ENCODE data around the gene MVB12A.

Gene MVB12A

GRCh38 chr19:17445526-17446165 is 25.8 kb downstream of the MVB12A start:
- Histone ChIP-seq H3K4me3 (ENCODE audit: low read length) (no peak overlapping the region), H3K27ac (ENCODE audit: low read length) (no peak overlapping the region), H3K4me1 (ENCODE audit: control insufficient read depth, insufficient read depth, low read length) (no peaks in the 10 kb centered on the region), H3K27me3 (ENCODE audit: control insufficient read depth, insufficient read depth, low read length) (peaks cover 5% of the 10 kb centered on the region; the same call in 1 of the 2 replicates), H3K36me3 (ENCODE audit: control insufficient read depth, insufficient read depth, low read length) (no peaks in the 10 kb centered on the region), H3K9me3 (ENCODE audit: control insufficient read depth, insufficient read depth, low read length) (no peaks in the 10 kb centered on the region)
- WGBS (ENCODE audit: insufficient coverage, insufficient read length): 100% methylated on average over 1 of the region's 1 CpG
- no peak for DNase-seq (ENCODE audit: low read depth, low spot score)

DNA sequence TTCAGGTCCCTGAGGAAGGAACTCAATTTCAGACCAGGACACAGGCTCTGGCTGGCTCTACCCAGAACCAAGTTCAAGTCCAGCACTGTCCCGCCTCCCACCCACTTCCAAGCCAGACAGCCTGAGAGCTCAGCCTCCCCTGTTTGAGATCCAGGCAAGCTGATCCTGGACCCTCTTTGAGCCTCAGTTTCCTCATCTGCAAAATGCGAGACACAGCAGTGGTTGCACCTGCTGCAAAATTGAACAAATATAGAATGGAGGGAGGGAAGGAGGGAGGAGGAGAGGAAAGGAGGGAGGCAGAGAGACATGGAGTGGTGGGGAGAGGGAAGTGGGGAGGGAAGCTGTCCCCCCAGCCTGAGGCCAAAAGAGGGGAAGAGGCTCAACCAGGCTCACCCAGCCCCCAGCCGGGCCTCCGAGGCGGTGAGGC is 27.9 kb downstream of the MVB12A start:
- Histone ChIP-seq H3K27ac (ENCODE audit: low read length) (no peak overlapping the region), H3K9me3 (ENCODE audit: control insufficient read depth, insufficient read depth, low read length) (no peaks in the 10 kb centered on the region), H3K4me1 (ENCODE audit: control insufficient read depth, insufficient read depth, low read length) (no peaks in the 10 kb centered on the region), H3K4me3 (ENCODE audit: low read length) (peak overlapping the region; percentile 60; the same call in 1 of the 2 replicates), H3K36me3 (ENCODE audit: control insufficient read depth, insufficient read depth, low read length) (no peaks in the 10 kb centered on the region), H3K27me3 (ENCODE audit: control insufficient read depth, insufficient read depth, low read length) (peaks cover 5% of the 10 kb centered on the region; the same call in 1 of the 2 replicates)
- WGBS (ENCODE audit: insufficient coverage, insufficient read length): no CpG with 5 or more reads among the region's 5 CpGs
- DNase-seq (ENCODE audit: low read depth, low spot score): no peak

- Histone ChIP-seq H3K27ac (ENCODE audit: low read length) (no peak within 1 kb of the TSS), H3K9me3 (ENCODE audit: control insufficient read depth, insufficient read depth, low read length) (no peaks in the 10 kb centered on the region), H3K27me3 (ENCODE audit: control insufficient read depth, insufficient read depth, low read length) (peaks cover 5% of the 10 kb centered on the region; the same call in 1 of the 2 replicates), H3K4me1 (ENCODE audit: control insufficient read depth, insufficient read depth, low read length) (no peaks in the 10 kb centered on the region), H3K4me3 (ENCODE audit: low read length) (peak within 1 kb of the TSS; percentile 60; the same call in 1 of the 2 replicates), H3K36me3 (ENCODE audit: control insufficient read depth, insufficient read depth, low read length) (no peaks in the 10 kb centered on the region)
- WGBS (ENCODE audit: insufficient coverage, insufficient read length): no CpG with 5 or more reads among the region's 81 CpGs
- DNase-seq (ENCODE audit: low read depth, low spot score): no peak
Measured at GRCh38 chr19:17448131-17448967, 28.5 kb downstream of the MVB12A start, which contains the start of gene TMEM221. TMEM221 (minus strand) TSS chr19:17448668; CDS start chr19:17448462, 206 bp downstream.

DNA sequence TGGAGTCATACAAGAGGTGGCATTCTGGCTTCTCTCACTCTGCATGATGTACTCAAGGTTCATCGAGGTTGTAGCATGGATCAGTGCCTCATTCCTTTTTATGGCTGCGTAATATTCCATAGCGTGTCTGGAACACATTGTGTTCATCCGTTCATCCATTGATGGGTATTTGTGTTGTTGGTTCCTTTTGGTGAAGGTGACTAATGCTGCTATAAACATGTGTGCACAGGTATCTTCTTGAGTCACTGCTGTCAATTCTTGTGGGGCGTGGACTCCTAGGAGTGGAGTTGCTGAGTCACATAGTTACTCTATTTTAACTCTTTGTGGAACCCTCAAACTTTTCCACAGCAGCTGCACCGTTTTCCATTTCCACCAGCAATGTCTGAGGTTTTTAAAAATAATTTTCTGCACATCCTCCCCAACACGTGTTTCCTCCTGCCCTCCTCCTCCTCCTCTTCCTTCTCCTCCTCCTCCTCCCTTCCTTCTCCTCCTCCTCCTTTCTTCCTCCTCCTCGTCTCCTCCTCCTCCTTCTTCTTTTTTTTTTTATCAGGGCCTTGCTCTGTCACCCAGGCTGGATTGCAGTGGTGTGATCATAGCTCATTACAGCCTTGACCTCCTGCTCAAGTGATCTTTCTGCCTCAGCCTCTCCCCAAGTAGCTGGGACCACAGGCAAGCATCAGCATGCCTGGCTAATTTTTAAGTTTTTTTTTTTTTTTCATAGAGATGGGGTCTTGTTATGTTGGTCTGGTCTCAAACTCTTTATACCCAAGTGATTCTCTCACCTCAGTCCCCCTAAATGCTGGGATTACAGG is 30.6 kb downstream of the MVB12A start:
- H3K4me1 ChIP-seq (ENCODE audit: control insufficient read depth, insufficient read depth, low read length): no peaks in the 10 kb centered on the region
- no peak for DNase-seq (ENCODE audit: low read depth, low spot score)

GRCh38 chr19:17451820-17452219 is 32.0 kb downstream of the MVB12A start:
- H3K4me1 ChIP-seq (ENCODE audit: control insufficient read depth, insufficient read depth, low read length): no peaks in the 10 kb centered on the region
- no peak overlapping the region for H3K27ac ChIP-seq (ENCODE audit: low read length)
- no CpG with 5 or more reads among the region's 4 CpGs for WGBS (ENCODE audit: insufficient coverage, insufficient read length)
- no peak overlapping the region for H3K4me3 ChIP-seq (ENCODE audit: low read length)
- H3K9me3 ChIP-seq (ENCODE audit: control insufficient read depth, insufficient read depth, low read length): no peaks in the 10 kb centered on the region
- H3K27me3 ChIP-seq (ENCODE audit: control insufficient read depth, insufficient read depth, low read length): peaks cover 12% of the 10 kb centered on the region; the same call in 1 of the 2 replicates
- no peaks in the 10 kb centered on the region for H3K36me3 ChIP-seq (ENCODE audit: control insufficient read depth, insufficient read depth, low read length)
- no peak for DNase-seq (ENCODE audit: low read depth, low spot score)

More for the DNA sequence above, 30.6 kb downstream of the MVB12A start:
- Histone ChIP-seq H3K27ac (ENCODE audit: low read length) (no peak overlapping the region), H3K4me3 (ENCODE audit: low read length) (no peak overlapping the region), H3K9me3 (ENCODE audit: control insufficient read depth, insufficient read depth, low read length) (no peaks in the 10 kb centered on the region), H3K27me3 (ENCODE audit: control insufficient read depth, insufficient read depth, low read length) (peaks cover 8% of the 10 kb centered on the region; the same call in 1 of the 2 replicates), H3K36me3 (ENCODE audit: control insufficient read depth, insufficient read depth, low read length) (no peaks in the 10 kb centered on the region)
- WGBS (ENCODE audit: insufficient coverage, insufficient read length): no CpG with 5 or more reads among the region's 8 CpGs

- no peak for DNase-seq (ENCODE audit: low read depth, low spot score)
- Histone ChIP-seq H3K27ac (ENCODE audit: low read length) (no peak overlapping the region), H3K9me3 (ENCODE audit: control insufficient read depth, insufficient read depth, low read length) (no peaks in the 10 kb centered on the region), H3K4me3 (ENCODE audit: low read length) (peak overlapping the region; percentile 13; the same call in 1 of the 2 replicates), H3K36me3 (ENCODE audit: control insufficient read depth, insufficient read depth, low read length) (no peaks in the 10 kb centered on the region), H3K4me1 (ENCODE audit: control insufficient read depth, insufficient read depth, low read length) (no peaks in the 10 kb centered on the region), H3K27me3 (ENCODE audit: control insufficient read depth, insufficient read depth, low read length) (peaks cover 7% of the 10 kb centered on the region; the same call in 1 of the 2 replicates)
- no CpG with 5 or more reads among the region's 13 CpGs for WGBS (ENCODE audit: insufficient coverage, insufficient read length)
Measured at GRCh38 chr19:17454576-17455071, 34.8 kb downstream of the MVB12A start.

DNA sequence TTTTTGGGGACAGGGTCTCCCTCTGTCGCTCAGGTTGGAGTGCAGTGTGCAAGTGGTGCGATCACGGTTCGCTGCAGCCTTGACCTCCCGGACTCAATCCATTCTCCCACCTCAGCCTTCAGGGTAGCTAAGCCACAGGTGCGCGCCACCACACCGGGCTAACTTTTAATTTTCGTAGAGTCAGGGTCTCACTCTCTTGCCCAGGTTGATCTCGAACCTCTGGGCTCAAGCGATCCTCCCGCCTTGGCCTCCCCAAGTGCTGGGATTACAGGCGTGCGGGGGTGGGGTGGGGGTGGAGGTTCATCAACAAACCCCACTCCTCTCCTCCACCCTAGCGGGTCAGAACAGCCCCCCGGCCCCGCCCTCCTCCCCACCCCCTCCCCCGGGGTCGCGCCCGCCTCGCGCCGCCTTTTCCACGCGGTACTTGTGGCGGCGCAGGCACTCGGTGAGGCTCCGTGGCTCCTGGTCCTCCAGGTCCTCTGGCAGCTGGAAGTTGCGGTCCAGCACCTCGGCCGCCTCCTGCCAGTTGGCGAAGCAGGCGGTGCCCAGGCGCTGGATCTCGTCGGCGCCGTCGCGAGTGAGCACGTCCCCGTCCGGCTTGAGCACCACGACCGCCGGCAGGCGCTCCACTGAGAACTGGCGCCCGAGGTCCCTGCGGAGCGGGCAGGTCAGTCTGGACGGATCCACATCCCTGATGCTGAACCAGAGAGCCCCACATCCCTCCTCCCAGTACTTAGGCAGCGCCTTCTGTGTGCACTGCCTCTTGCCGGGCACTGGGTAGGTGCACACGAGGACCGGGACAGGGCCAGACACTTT is 35.7 kb downstream of the MVB12A start:
- Histone ChIP-seq H3K36me3 (ENCODE audit: control insufficient read depth, insufficient read depth, low read length) (no peaks in the 10 kb centered on the region), H3K4me3 (ENCODE audit: low read length) (peak overlapping the region; percentile 4; the same call in 1 of the 2 replicates), H3K4me1 (ENCODE audit: control insufficient read depth, insufficient read depth, low read length) (no peaks in the 10 kb centered on the region; the same call in 1 of the 2 replicates), H3K27ac (ENCODE audit: low read length) (no peak overlapping the region), H3K9me3 (ENCODE audit: control insufficient read depth, insufficient read depth, low read length) (no peaks in the 10 kb centered on the region), H3K27me3 (ENCODE audit: control insufficient read depth, insufficient read depth, low read length) (peaks cover 7% of the 10 kb centered on the region; the same call in 1 of the 2 replicates)
- DNase-seq (ENCODE audit: low read depth, low spot score): no peak
- no CpG with 5 or more reads among the region's 58 CpGs for WGBS (ENCODE audit: insufficient coverage, insufficient read length)

- no peaks in the 10 kb centered on the region for H3K36me3 ChIP-seq (ENCODE audit: control insufficient read depth, insufficient read depth, low read length)
- peaks cover 7% of the 10 kb centered on the region; the same call in 1 of the 2 replicates for H3K27me3 ChIP-seq (ENCODE audit: control insufficient read depth, insufficient read depth, low read length)
- DNase-seq (ENCODE audit: low read depth, low spot score): no peak
- H3K9me3 ChIP-seq (ENCODE audit: control insufficient read depth, insufficient read depth, low read length): no peaks in the 10 kb centered on the region
- no peaks in the 10 kb centered on the region; the same call in 1 of the 2 replicates for H3K4me1 ChIP-seq (ENCODE audit: control insufficient read depth, insufficient read depth, low read length)
- no peak overlapping the region for H3K4me3 ChIP-seq (ENCODE audit: low read length)
- no peak overlapping the region for H3K27ac ChIP-seq (ENCODE audit: low read length)
- no CpG with 5 or more reads among the region's 11 CpGs for WGBS (ENCODE audit: insufficient coverage, insufficient read length)
Measured at GRCh38 chr19:17456127-17456526, 36.3 kb downstream of the MVB12A start.

- DNase-seq (ENCODE audit: low read depth, low spot score): no peak
- H3K4me3 ChIP-seq (ENCODE audit: low read length): no peak overlapping the region
- H3K4me1 ChIP-seq (ENCODE audit: control insufficient read depth, insufficient read depth, low read length): no peaks in the 10 kb centered on the region; the same call in 1 of the 2 replicates
- H3K9me3 ChIP-seq (ENCODE audit: control insufficient read depth, insufficient read depth, low read length): no peaks in the 10 kb centered on the region
- no peaks in the 10 kb centered on the region for H3K36me3 ChIP-seq (ENCODE audit: control insufficient read depth, insufficient read depth, low read length)
- H3K27ac ChIP-seq (ENCODE audit: low read length): no peak overlapping the region
- no CpG with 5 or more reads among the region's 6 CpGs for WGBS (ENCODE audit: insufficient coverage, insufficient read length)
- H3K27me3 ChIP-seq (ENCODE audit: control insufficient read depth, insufficient read depth, low read length): peaks cover 7% of the 10 kb centered on the region; the same call in 1 of the 2 replicates
Measured at GRCh38 chr19:17457616-17458015, 37.8 kb downstream of the MVB12A start.
